AG04450 (cell line): ENCODE results near the gene C9orf153. TPM values are rescaled to one million over a fixed set of nuclear protein-coding genes. Genes with fewer than 3 reads are reported as not detected.

Source experiments
- CTCF ChIA-PET: fragments of 300-600, 350-600 bp; formaldehyde crosslinking; extraction: SDS; loops from one replicate; lab custom pipeline; 2022; ENCODE audit warnings: antibody characterized with exemption, inconsistent platforms; lab: Charles Lee
- POLR2A ChIA-PET: fragments of 350-600 bp; formaldehyde crosslinking; extraction: SDS; loops from one replicate; lab custom pipeline; 2021; ENCODE audit warnings: antibody characterized with exemption, inconsistent platforms; lab: Yijun Ruan, JAX
- DNase-seq: peaks from one replicate; pipeline ENCODE4 v3.0.0-alpha.2; 2011; ENCODE audit warnings: low read depth, low spot score
- H3K27ac ChIP-seq: one replicate; pipeline ENCODE4 v1.5.1; 2012; ENCODE audit warnings: low read depth, low read length, control low read depth
- H3K27me3 ChIP-seq: one replicate; pipeline ENCODE4 v1.6.0; 2012; ENCODE audit warnings: low read length; ENCODE audit not compliant: control insufficient read depth, insufficient read depth
- H3K4me3 ChIP-seq: 2 replicates; pipeline ENCODE4 v1.5.1; 2011; ENCODE audit warnings: mild to moderate bottlenecking, low read depth, low read length, control low read depth
- H3K9me3 ChIP-seq: 2 replicates; pipeline ENCODE4 v1.5.1; 2012; ENCODE audit warnings: low read length; ENCODE audit not compliant: control insufficient read depth, insufficient read depth
- polyA minus RNA-seq: library from RNA; depleted of rRNA, polyadenylated mRNA; stranded (reverse); fragments of >200 nt; gene quantifications from 2 replicates; pipeline ENCODE4 v1.2.3, GENCODE V29; 2011; rRNA and poly(A)+ RNA removed
- polyA plus RNA-seq: library from polyadenylated mRNA; depleted of rRNA; stranded (reverse); fragments of >200 nt; gene quantifications from 2 replicates; pipeline ENCODE4 v1.2.3, GENCODE V29; 2011; rRNA removed
- TF ChIP-seq, protein P1 (sequence below): IDR thresholded peaks from 2 replicates; pipeline ENCODE4 v1.5.1; 2011; ENCODE audit warnings: low read depth, low read length, control low read depth, inconsistent platforms

The C9orf153 gene
- polyA plus RNA-seq (0.30 TPM in 1 of 2 replicates, not detected in the other), polyA minus RNA-seq (0.23 and 0.26 TPM in 2 replicates)

DNA sequence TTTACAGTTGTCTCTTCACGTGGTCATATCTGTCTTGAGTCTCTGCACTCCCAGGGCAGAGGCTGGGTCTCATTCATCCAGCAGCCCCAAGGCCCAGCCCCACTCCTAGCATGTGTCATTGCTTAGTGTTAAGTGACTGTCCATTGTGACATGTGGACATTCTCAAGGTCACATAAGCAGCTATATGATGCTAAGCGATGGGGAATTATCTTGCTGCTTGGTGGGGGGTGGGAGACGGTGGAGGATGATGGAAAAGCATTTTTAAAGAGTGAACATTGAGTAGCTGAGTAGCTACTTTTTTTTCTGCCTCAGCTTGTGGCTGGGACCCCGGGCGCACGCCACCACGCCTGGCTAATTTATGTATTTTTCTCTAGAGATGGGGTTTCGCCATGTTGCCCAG, at the start of gene C9orf153:
Gene C9orf153 (minus strand): TSS at position 101 of the 400 bp plus-strand sequence. CDS start 30,054 bp downstream, outside the sequence.
- H3K27me3 ChIP-seq: no peaks in the 10 kb centered on the region
- ChIA-PET POLR2A (no interaction called here), CTCF (no interaction called here)
- no peak for DNase-seq
- TF ChIP-seq, protein P1, sequence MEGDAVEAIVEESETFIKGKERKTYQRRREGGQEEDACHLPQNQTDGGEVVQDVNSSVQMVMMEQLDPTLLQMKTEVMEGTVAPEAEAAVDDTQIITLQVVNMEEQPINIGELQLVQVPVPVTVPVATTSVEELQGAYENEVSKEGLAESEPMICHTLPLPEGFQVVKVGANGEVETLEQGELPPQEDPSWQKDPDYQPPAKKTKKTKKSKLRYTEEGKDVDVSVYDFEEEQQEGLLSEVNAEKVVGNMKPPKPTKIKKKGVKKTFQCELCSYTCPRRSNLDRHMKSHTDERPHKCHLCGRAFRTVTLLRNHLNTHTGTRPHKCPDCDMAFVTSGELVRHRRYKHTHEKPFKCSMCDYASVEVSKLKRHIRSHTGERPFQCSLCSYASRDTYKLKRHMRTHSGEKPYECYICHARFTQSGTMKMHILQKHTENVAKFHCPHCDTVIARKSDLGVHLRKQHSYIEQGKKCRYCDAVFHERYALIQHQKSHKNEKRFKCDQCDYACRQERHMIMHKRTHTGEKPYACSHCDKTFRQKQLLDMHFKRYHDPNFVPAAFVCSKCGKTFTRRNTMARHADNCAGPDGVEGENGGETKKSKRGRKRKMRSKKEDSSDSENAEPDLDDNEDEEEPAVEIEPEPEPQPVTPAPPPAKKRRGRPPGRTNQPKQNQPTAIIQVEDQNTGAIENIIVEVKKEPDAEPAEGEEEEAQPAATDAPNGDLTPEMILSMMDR: no peak
- H3K9me3 ChIP-seq: no peaks in the 10 kb centered on the region
- no peak within 1 kb of the TSS for H3K4me3 ChIP-seq
- H3K27ac ChIP-seq: no peak within 1 kb of the TSS

DNA sequence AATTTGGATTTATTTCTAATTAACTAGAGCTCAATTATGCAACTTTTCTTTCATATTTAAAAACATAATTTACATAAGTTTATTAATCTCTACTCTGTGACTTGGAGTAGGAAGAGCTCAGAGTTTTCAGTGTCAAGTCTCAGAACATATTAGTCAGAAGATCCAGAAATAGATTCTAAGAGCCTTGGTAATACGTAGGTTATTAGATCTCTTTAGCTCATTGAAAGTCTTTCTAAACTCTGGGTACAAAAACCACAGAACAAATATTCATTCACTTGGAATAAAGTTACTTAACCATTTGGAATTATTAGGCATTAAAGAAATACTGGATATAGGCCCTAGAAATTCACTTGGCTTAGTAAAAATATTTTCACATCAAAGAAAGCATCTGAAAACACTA, 49.2 kb upstream of the C9orf153 start:
- DNase-seq: no peak
- Histone ChIP-seq H3K27me3 (no peaks in the 10 kb centered on the region), H3K9me3 (no peaks in the 10 kb centered on the region), H3K27ac (no peak overlapping the region), H3K4me3 (no peak overlapping the region)
- ChIA-PET POLR2A (no interaction called here), CTCF (no interaction called here)
- TF ChIP-seq, protein P1: no peak

DNA sequence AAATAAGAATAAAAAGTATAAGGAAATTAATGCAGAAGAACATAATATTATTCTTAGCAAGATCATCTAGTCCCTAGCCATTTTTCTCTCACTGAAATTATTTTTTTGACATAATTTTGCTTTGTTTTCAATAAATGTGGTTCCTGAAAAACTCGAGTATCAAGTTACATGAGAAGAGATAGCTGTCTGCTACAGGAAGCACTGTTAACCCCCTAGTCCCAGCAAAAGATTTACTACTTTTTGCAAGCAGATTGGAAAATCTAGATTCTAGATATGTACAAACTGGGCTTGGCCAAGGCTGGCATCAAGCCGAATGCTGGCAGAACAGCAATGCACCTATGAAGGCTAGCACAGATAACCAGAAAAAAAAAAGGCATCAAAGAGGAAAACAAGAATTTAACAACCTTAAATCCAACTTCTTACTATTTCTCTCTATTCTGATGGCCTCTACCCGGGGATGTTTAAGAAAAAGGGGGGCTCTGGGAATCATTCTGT, 44.8 kb upstream of the C9orf153 start:
- no peak for DNase-seq
- no peak overlapping the region for H3K27ac ChIP-seq
- no peak overlapping the region for H3K4me3 ChIP-seq
- ChIA-PET POLR2A (no interaction called here), CTCF (no interaction called here)
- H3K9me3 ChIP-seq: no peaks in the 10 kb centered on the region
- no peaks in the 10 kb centered on the region for H3K27me3 ChIP-seq
- TF ChIP-seq, protein P1: no peak

DNA sequence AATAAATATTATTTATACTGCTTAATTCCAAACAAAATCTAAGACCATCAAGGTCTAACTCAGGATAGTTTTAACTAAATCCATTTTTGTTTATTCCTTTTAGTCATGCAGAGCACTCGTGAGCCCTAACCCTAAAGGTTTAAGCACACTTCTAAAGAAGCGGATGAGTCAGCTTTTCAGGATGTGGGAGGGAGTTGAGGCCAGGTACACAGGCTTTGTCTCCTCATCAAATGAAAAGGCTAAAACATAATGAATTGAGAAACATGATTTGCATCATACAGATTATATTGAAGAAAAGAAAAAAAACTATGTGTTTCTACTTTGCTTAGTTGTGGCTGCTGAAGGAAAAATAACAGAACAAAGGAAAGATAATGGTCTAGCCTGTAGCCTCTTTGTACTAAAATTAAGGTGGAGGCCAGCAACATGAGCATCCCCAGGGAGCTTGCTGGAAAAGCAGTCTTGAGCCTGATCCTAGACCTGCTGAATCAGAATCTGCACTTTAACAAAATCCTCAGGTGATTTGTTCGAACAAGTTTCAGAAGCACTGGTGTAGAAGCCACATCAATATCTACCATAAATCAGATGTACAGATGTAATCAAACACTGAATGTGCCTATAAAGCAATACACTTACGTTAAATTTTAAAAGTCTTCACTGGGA, 44.0 kb upstream of the C9orf153 start:
- Histone ChIP-seq H3K9me3 (no peaks in the 10 kb centered on the region), H3K4me3 (no peak overlapping the region), H3K27ac (no peak overlapping the region), H3K27me3 (no peaks in the 10 kb centered on the region)
- TF ChIP-seq, protein P1: no peak
- ChIA-PET POLR2A (no interaction called here), CTCF (no interaction called here)
- no peak for DNase-seq

DNA sequence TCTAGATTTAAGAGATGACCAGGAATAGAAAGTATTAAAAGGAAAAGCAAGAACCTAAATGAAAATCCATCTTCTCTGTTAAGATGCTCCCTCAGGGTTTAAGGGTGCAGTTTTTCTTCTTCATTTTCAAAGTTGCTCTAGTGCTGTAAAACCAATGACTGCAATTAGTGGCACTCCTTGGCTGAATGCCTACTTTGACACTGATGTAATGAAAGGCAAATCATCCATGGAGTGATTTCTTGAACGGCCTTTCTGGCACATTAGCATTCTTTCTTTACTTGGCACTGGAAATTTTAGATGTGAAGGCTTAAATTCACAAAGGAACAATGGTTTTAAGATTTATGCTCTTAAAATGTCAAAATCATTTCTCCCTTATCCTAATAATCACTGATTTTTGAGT, 42.2 kb upstream of the C9orf153 start:
- POLR2A ChIA-PET: no interaction called here
- CTCF ChIA-PET: no interaction called here
- Histone ChIP-seq H3K4me3 (no peak overlapping the region), H3K27me3 (no peaks in the 10 kb centered on the region), H3K27ac (no peak overlapping the region), H3K9me3 (no peaks in the 10 kb centered on the region)
- DNase-seq: no peak
- TF ChIP-seq, protein P1: no peak
